Measurements from ENCODE around the gene TECR. TPM values are rescaled to one million over a fixed set of nuclear protein-coding genes. Genes with fewer than 3 reads are reported as not detected.

The TECR gene
- total RNA-seq, 1 donor from 2014 or later = 103 TPM

DNA sequence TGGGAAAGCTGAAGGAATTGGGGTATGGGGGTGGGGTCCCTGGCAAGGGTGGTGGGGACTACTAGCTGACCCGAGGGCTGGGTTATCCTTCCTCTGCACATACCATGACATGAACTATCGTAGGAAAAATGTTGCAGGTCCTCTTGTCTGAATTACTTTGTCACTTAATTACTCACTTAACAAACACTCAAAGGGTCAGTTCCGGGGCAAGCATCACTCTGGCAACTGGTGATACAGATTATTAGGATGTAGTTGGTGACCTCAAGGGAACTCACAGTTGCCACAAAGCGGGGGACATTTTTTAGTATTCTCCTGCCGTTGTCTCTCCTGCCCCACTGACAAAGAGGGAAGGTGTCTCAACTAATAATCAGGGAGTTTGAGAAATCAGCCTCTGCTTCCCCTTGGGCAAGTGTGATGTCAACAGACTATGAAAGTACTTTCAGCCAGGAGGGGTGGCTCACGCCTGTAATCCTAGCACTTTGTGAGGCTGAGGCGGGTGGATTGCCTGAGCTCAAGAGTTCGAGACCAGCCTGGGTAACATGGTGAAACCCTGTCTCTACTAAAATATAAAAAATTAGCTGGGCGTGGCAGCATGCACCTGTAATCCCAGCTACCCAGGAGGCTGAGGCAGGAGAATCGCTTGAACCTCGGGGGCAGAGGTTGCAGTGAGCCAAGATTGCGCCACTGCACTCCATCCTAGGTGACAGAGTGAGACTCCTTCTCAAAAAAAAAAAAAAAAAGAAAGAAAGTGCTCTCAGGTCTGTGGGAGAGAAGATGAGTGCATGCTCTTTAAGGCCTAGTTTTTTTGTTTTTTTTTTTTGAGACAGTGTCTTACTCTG, 21.5 kb upstream of the TECR start:
- DNase-seq (ENCODE audit: low read depth) = no peak

DNA sequence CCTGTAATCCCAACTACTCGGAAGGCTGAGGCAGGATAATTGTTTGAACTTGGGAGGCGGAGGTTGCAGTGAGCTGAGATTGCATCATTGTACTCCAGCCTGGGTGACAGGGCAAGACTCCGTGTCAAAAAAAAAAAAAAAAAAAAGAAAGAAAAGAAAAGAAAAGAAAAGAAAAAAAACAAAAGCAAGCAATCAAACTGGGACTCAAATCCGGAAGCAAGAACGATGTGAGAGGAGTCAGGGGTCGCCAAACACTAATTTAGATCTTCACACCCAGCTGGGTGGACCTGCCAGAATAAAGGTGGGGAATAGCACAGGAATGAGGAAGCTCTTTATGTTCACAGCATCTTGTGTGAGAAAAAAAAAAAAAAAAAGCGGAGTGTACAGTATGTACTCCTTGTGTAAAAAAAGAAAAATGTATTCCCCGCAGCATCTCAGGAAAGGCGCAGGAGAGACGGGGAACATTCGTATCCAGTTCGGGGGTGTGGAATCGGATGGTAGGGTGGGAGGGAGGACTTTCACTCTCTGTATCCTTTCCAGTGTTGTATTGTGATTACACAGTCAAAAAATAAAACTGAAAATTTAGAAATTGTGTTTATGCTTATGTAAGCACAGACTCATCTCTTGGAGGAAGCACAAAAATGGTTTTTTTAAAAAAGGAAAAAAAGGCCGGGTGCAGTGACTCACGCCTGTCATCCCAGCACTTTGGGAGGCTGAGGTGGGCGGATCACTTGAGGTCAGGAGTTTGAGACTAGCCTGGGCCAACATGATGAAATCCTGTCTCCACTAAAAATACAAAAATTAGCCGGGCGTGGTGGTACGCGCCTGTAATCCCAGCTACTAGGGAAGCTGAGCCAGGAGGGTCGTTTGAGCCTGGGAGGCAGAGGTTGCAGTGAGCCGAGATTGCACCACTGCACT, 18.8 kb upstream of the TECR start:
- peak; percentile 52 for DNase-seq (ENCODE audit: low read depth)

DNA sequence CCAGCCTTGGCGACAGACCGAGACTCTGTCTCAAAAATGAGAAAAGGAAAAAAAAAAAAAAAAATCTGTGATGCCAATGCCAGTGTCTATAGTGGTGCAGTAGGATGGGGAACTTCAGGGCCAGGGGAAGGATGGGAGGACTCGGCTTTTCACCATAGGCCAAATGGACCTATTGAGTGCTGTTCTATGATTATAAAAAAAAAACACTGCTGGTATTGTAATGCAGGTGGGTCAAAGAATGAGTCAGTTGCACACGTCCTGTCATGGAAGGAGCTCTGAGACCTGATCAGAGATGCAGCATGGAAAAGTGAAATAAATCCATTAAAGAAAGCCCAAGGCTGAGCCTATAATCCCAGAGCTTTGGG, 18.2 kb upstream of the TECR start:
- no peak for DNase-seq (ENCODE audit: low read depth)

DNA sequence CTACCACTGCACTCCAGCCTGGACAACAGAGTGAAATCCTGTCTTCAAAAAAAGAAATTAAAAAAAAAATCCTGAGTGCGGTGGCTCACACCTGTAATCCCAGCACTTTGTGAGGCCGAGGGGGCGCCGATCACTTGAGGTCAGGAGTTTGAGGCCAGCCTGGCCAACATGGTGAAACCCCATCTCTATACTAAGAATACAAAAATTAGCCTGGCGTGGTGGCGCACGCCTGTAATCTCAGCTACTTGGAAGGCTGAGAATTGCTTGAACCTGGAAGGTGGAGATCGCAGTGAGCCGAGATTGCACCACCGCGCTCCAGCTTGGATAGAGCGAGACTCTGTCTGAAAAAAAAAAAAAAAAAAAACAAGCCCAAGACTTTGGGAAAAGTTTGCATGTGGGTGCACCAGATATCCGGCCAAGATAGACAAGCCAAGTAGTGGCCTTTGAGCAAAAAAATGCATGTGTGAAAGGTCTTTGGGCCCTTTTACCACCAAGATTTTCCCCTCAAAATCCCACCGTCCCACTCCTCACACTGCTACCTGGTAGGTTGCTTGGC, 16.9 kb upstream of the TECR start:
- no peak for DNase-seq (ENCODE audit: low read depth)

DNA sequence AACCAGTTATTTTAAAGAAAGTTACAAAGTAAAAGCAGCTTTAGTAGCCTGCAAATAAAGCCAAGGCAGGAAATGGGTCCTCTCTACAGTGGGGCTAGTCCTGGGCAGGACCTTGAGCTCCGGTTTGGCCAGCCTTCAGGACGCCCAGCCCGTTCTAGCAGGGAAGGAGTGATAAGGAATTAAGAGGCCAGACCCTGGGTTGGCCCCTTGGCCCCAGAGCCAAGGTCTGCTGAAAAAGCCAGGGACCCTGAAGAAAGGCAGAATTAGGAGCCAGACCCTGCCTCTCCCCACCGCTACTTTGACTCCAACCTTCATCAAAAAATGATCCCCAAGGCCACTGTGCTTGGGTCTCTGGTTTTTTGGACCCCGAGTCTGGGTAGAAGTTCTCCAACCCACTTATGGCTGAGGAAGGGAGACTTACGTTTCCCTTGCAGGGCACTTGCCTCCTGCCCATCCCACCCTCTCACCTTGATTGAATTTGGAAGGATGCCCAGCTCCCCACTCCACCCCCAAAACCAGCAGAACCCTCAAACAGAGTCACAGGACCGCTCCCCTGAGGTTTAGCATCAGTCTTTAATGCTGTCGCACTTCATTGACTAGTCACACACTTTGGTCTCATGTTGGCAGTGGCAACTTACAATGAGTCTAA, 15.1 kb upstream of the TECR start:
- DNase-seq (ENCODE audit: low read depth) = no peak

DNA sequence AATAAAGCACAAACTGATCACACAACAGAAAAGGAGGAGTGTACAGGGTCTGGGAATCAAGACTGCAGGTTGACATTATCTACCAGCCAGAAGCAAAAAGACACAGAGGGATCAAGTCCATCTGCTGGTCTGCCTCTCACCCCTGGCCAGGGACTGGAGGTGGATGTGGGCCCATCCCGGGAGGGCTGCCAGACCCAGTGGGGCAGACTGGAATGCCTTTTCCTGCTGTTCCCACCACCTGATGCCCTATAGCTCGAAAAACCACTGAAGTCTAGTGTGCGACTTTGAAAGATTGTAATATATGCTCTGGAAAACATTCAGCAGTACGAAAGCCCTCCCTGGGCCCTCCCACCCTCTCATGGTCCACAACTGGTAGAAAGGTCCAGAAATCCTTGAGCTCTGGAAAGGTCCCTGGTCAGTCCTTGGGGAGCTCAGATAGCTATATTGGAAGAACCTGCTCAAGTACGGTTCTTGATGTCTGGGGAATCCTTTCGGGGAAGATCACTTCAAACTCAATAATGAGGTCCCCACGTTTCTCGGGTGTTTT, 13.8 kb upstream of the TECR start:
- DNase-seq (ENCODE audit: low read depth) = no peak

DNA sequence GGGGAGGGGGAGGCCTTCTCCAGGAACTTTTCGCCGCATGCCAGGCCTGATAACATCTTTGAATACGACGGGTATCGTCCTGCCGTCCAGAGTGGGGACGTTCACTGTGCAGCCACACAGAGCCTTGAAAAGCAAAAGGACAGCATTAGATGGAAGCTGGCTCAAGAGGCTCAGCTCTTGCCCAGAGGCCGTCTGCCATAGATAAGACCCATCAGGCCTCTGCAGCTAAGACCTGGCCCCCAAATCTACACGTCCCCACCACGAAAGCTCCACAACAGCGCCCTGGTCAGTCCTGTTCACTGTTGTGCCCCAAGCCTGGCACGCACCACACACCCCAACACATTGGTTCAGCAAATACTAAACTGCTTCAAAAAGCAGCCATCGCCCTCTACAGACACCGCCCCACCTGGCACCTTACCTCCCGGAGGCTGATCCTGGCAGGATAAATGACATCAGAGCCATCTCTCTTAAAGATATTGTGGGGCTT, 13.3 kb upstream of the TECR start:
- no peak for DNase-seq (ENCODE audit: low read depth)

DNA sequence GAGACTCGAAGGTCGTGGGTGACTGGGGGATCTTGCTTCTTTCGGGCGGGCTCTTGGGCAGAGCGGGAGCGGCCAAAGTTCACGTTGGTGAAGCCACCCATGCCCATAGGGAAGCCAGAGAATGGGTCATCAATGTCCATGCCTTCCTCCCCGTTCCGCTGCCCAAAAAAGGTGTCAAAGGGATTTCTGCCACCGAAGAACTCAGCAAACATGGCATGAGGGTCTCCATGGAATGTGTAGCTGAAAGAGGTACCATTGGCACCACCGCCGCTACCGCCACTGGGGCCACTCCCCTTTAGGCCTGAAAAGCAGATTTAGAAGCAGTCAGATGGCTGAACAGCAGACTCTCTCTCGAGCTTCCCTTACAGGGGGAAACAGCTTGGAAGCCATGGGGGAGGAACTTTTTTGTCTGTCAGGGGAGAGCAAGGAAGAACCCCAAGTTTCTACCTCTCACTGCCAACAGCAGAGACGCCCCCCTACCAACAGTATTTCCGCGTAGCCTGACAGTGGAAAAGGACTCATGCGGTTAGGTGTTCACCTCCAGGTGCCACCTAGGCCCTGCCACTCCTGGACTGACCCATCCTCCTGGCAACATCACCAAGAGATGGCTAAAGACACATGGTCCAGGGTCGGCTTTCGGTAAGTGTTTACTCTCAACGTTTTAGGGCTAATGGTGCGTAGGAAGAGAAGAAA, 12.5 kb upstream of the TECR start:
- no peak for DNase-seq (ENCODE audit: low read depth)

DNA sequence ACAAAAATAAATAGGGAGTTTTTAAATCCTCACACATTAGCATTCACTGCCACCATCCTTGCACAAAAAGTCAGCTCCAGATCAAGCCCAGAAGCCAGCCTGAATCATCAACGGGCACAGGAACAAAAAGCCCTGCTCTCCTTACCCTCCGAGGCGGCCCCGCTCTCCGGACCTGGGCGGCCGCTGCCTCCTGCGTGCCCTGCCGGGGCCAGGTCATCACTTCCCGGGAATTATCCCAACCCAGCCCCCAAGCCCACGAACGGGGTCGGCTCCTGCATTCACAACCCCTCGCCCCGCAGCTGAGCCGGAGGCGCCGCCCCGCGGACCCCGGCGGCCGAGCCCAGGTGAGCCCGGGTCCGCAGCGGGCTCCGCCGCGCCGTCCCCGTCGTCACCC, 12.0 kb upstream of the TECR start:
- no peak for DNase-seq (ENCODE audit: low read depth)

DNA sequence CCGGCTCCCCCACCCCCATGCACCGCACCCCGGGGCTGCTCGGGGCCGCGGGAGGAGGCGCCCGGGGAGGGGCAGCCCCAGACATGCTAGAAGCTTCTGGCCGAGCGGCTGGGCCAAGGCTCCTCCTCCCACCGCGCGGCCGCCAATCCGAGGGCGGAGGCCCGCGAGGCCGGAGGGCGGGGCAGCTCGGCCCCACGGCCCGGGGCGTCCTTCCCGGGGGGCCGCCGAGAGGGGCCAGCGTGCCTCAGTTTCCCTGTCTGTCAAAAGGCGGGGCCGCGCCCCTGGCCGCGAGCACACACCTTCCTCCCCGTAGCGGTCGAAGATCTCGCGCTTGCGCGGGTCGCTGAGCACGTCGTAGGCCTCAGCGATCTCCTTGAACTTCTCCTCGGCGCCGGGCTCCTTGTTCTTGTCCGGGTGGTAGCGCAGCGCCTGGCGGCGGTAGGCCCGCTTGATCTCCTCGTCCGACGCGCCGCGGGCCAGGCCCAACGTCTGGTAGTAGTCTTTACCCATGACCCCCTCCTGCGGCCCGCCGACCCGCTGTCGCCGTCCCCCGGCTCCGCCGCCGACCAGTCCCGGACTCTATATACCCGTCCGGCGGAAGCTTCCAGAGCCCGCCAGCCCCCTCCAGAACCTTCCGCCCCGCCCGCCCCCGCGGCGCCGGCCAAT, 11.4 kb upstream of the TECR start, which contains the start of gene DNAJB1:
Gene DNAJB1, minus strand, starts transcription at position 558 of the 666 bp plus-strand sequence. Its CDS starts 48 bp downstream, at position 510.
- DNase-seq (ENCODE audit: low read depth) = peak; percentile 82

DNA sequence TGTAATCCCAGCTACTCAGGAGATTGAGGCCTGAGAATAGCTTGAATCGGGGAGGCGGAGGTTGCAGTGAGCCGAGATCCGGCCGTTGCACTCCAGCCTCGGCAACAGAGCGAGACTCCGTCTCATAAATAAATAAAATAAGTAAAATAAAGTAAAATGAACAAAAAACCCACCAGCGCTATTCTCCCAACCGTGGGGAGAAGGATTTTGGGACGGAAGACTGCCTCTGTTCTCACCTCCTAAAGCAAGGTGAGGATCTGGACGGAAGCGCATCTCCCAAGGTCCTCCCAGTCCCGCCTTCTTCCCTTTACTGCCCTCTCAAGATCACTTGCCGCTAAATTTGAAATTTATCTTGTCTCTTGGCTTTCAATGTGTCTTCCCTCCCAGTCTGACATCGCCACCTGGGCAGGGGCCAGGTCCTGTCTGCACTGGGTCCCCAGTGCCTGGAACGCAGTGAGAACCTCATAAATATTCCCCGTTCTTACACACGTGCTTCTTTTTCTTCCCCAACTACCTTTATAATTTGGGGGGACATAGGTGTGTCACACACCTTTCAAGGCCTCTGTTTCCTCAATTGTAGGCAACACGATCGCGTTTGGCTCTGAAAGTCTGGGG, 10.0 kb upstream of the TECR start:
- no peak for DNase-seq (ENCODE audit: low read depth)

DNA sequence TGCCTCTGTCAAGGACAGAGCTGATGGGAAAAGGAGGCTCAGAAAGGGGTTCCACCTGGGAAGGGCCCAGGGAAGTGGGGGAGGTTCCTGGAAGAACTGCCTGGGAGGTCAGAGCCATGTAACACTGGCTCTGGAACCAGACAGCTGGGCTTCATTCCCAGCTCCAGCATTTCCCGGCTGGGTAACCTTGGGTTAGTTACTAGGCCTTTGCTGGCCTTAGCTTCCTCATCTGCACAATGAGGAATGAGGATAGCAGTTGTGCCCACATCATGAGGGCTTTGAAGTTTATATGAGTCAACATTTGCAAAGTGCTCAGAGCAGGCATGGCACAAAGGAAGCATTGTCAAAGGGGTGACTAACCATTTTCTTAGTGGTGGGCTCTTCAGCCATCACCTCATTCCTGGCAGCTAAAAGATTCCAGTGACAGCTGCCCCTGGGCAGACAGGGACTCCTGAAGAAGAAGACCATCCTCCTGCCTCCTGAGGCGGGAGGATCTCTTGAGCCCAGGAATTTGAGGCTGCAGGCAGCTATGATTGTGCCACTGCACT, 9.5 kb upstream of the TECR start:
- peak; percentile 91 for DNase-seq (ENCODE audit: low read depth)

DNA sequence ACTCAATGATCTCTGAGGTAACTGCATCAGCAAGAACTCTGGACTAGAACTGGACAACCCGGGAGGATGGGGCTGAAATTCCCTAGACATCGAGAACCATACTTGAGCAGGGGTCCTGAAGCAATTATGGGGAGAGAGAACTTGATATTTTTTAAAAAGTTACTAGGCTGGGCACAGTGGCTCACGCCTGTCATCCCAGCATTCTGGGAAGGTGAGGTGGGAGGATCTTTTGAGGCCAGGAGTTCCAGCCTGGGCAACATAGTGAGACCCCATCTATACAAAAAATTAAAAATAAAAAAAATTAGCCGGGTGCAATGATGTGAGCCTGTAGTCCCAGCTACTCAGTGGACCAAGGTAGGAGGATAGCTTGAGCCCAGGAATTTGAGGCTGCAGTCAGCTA, 8.9 kb upstream of the TECR start:
- DNase-seq (ENCODE audit: low read depth) = no peak

DNA sequence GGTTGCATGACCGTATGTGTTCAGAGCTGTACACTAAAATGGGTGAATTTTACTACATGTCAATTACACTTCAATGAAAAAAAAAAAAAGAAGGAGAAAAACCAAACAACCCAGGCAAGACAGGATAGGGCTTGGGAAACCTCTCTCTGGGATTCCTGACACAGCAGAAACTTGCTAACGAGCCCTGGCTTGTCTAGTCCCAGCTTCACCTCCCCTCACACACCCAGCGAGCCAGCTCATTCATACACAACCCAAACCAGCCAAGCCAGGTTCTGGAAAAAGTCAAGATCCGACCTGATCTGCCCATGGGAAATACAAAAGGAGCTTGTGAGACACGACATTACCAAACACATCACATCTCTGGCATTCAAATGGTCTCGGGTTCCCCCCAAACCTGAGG, 3.7 kb upstream of the TECR start:
- DNase-seq (ENCODE audit: low read depth) = no peak

DNA sequence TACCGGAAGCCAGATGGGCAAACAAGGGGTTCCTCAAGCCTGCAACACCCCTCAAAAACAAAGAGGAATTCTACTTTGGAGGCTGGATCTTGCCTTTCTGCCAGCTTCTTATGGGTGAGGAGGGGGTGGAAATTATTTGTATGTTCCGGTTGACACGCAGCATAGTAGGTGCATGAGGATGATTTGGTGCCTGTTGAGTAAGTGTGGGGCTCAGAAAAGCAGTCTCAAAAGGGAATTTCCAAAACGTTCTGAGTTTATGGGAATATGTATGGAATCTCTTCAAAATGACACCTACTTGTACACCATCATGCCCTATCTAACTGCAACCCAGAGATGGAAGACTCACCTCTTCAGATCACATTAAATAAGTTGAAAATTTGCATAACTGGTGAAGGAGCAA, 3.0 kb upstream of the TECR start:
- DNase-seq (ENCODE audit: low read depth) = no peak

DNA sequence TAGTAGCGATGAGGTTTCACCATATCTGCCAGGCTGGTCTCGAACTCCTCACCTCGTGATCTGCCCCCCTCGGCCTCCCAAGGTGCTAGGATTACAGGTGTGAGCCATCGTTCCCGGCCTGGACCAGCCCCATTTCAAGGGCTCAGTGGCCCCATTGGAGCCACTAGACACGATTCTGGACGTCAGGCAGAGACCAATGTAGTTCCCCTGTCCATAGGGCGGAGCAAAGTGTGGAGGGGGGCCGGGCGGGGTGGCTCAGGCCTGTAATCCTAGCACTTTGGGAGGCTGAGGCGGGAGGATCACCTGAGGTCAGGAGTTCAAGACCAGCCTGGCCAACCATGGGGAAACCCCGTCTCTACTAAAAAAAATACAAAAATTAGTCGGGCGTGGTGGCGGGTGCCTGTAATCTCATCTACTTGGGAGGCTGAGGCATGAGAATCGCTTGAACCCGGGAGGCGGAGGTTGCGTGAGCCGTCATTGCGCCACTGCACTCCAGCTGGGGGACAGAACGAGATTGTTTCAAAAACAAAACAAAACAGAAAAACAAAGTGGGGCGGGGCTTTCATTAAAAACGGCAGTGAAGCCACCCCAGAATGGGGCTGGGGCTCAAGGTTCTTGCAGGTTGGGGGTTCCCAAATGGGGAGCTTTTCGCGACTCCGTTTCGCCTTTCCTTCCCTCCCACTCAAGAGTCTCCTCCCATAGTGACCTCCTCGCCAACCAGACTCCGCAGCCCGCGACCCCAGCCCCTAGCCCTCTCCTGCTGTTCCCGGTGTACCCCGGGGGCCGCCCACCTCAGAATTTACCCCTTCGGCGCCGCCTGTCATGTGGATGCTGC, 758 bp upstream of the TECR start:
- no peak for DNase-seq (ENCODE audit: low read depth)

DNA sequence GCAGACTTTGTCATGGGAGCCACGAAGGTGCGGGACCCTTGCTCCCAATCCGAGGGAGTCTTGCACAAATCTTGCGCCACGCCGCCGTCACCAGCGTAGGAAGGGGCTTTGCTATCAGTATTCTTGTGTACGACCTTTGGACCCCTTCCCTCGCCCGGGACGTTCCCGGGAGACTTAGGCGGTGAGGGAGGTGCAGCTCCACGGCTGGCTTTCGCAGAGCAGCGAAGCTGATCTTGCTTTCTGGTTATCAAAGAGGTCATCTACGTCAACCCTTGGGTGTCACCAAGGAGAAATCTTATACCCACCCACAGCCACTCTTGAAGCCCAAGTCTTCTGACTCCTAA, 583 bp downstream of the TECR start:
- no peak for DNase-seq (ENCODE audit: low read depth)

DNA sequence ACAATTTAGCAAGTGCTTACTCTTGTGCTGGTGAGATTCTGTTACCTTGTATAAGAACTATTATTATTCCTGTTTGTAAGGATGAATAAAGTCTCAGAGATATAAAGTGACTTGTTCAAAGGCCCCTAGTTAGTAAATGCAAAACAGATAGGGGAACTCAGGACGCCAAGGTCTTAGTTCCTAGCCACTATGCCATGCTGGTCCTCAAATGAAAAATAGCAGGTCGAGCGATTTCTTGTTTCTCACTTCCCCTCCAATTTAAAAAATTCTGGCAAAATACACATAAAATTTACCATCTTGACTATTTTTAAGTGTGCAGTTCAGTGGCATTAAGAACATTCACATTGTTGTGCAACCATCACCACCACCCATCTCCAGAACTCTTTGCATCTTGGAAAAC, 1.1 kb downstream of the TECR start:
- DNase-seq (ENCODE audit: low read depth) = no peak

Measured in myocyte (in vitro differentiated cells).